Measurements from ENCODE around the gene MS4A18. TPM values are rescaled to one million over a fixed set of nuclear protein-coding genes. Genes with fewer than 3 reads are reported as not detected.

MS4A18 gene
- total RNA-seq, 1 experiment from 2014 or later = not detected

DNA sequence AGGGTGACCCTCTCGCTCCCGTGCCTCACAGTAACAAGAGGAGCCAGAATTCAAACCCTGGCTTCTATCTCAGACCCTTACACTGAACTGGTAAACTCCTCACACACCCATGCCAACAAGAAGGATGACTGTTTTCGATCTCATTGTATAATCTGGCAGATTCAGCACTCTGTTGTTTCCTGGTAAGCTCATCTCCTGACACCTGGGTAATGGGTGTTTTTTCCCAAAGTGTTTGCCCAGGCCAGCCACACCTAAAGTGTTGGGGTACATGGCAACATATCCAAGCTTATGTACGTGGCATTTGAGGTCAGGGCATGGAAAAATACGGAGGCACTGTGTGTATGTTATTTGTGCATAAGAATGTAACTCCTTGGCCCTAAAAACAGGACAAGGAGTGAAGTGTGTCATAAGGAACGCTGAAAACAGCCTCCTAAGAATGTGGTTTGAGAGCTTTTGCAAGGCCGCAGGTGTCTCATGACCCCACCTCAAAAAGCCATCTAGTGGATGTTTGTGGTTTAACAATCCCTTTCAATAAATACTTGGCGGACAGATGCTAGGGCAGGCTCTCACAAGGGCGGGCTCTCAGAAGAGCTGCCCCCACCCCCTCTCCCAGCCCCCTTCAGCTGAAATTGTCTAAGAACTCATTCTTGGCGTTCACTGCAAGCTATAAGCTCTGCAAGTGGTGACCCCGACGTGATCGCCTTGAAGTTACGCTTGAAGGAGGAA lies 31.9 kb downstream of the MS4A18 start, which contains the start of gene MS4A15:
Gene MS4A15 (plus strand): TSS at position 561 of the 726 bp plus-strand sequence. CDS start 6,867 bp downstream, outside the sequence.
- Histone ChIP-seq H3K9ac (ENCODE audit: low read length) (no peak within 1 kb of the TSS), H2AFZ (ENCODE audit: low read depth, low read length, poor library complexity, severe bottlenecking) (no peak within 1 kb of the TSS), H3K27ac (ENCODE audit: low read depth, low read length) (no peak within 1 kb of the TSS), H3K9me2 (ENCODE audit: insufficient read depth) (no peaks in the 10 kb centered on the region), H3K4me2 (ENCODE audit: low read length) (no peak within 1 kb of the TSS), H3K9me3 (ENCODE audit: control insufficient read depth in 1 of 2, insufficient read depth in 1 of 2, low read depth in 1 of 2, low read length in 2 of 2) (no peaks in the 10 kb centered on the region), H3K4me3 (replicated peaks in 1 of 2; ENCODE audit: low read depth in 1 of 2, low read length in 2 of 2) (no peak within 1 kb of the TSS), H3K79me2 (ENCODE audit: insufficient read depth, low read length) (no peaks in the 10 kb centered on the region), H3K27me3 (ENCODE audit: insufficient read depth, low read length) (peaks cover 16% of the 10 kb centered on the region; the same call in 1 of the 2 replicates), H3K36me3 (ENCODE audit: control insufficient read depth in 1 of 2, insufficient read depth in 2 of 2, low read length in 2 of 2) (no peaks in the 10 kb centered on the region), H3K4me1 (ENCODE audit: control insufficient read depth in 1 of 2, insufficient read depth in 2 of 2, low read length in 2 of 2) (no peaks in the 10 kb centered on the region), H4K20me1 (ENCODE audit: insufficient read depth) (no peaks in the 10 kb centered on the region)
- peak; percentile 29 for DNase-seq (ENCODE audit: low read depth, low spot score)
- intact Hi-C loops (cut with micrococcal nuclease) = loop anchor here (1.0 to 5.0 kb wide), 2 partner anchors 55 to 489 kb away; no protein-coding TSS in a partner anchor
- peak; percentile 94 for ATAC-seq
- CTCF ChIA-PET = interaction anchor here (0.8 to 1.7 kb wide), 8 partner anchors 9 to 491 kb away, joined by 3 to 11 read pairs (median 4); no protein-coding TSS in a partner anchor
- TF ChIP-seq, protein P1, sequence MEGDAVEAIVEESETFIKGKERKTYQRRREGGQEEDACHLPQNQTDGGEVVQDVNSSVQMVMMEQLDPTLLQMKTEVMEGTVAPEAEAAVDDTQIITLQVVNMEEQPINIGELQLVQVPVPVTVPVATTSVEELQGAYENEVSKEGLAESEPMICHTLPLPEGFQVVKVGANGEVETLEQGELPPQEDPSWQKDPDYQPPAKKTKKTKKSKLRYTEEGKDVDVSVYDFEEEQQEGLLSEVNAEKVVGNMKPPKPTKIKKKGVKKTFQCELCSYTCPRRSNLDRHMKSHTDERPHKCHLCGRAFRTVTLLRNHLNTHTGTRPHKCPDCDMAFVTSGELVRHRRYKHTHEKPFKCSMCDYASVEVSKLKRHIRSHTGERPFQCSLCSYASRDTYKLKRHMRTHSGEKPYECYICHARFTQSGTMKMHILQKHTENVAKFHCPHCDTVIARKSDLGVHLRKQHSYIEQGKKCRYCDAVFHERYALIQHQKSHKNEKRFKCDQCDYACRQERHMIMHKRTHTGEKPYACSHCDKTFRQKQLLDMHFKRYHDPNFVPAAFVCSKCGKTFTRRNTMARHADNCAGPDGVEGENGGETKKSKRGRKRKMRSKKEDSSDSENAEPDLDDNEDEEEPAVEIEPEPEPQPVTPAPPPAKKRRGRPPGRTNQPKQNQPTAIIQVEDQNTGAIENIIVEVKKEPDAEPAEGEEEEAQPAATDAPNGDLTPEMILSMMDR (IDR thresholded peaks at IDR 0.05 in 2 of 3, conservative IDR thresholded peaks at IDR 0.05 in 1 of 3; ENCODE audit: borderline replicate concordance in 1 of 3, insufficient read depth in 1 of 3, low read depth in 2 of 3, low read length in 2 of 3) = peak; percentile 46 to 63 (median 50); a peak in 5 of 6 replicates
- no peak for TF ChIP-seq ZNF274 (IDR thresholded peaks at IDR 0.05; ENCODE audit: low read depth, low read length)
- no peak for TF ChIP-seq ELF1 (IDR thresholded peaks at IDR 0.05; ENCODE audit: borderline replicate concordance, low read depth)
- TF ChIP-seq YY1 (IDR thresholded peaks at IDR 0.05; ENCODE audit: extremely low read depth, insufficient replicate concordance, low read depth, low read length) = no peak
- TF ChIP-seq SIN3A (IDR thresholded peaks at IDR 0.05; ENCODE audit: low read depth) = no peak
- TF ChIP-seq TCF7L2 (IDR thresholded peaks at IDR 0.05; ENCODE audit: borderline replicate concordance, extremely low read depth, insufficient read depth, insufficient read length) = no peak
- TF ChIP-seq CBX3 (IDR thresholded peaks at IDR 0.05; ENCODE audit: low read depth) = no peak
- TF ChIP-seq SRF (IDR thresholded peaks at IDR 0.05; ENCODE audit: low read depth) = no peak
- TF ChIP-seq, protein P2, sequence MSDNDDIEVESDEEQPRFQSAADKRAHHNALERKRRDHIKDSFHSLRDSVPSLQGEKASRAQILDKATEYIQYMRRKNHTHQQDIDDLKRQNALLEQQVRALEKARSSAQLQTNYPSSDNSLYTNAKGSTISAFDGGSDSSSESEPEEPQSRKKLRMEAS (IDR thresholded peaks at IDR 0.05) = no peak
- TF ChIP-seq POLR2AphosphoS5 (IDR thresholded peaks at IDR 0.05; ENCODE audit: low read depth, low read length) = no peak
- no peak for TF ChIP-seq REST (IDR thresholded peaks at IDR 0.05; ENCODE audit: low read depth)
- no peak for TF ChIP-seq EGR1 (IDR thresholded peaks at IDR 0.05; ENCODE audit: low read depth)
- TF ChIP-seq, protein P3, sequence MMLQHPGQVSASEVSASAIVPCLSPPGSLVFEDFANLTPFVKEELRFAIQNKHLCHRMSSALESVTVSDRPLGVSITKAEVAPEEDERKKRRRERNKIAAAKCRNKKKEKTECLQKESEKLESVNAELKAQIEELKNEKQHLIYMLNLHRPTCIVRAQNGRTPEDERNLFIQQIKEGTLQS (IDR thresholded peaks at IDR 0.05) = no peak
- peak; percentile 38 for TF ChIP-seq RAD21 (IDR thresholded peaks at IDR 0.05; ENCODE audit: low read depth)
- TF ChIP-seq SP1 (IDR thresholded peaks at IDR 0.05; ENCODE audit: low read depth) = no peak
- BruUV-seq (replicated peaks) = no TSS peak
- POLR2A ChIA-PET = no interaction called here
- RAD21 ChIA-PET (ENCODE audit: low non-redundant PET in 1 of 2, low total read pairs in 2 of 2, uncharacterized antibody in 2 of 2, unreplicated experiment in 2 of 2) = no interaction called here

All from HCT116 (cell line).